Eye (tissue), 1 donor: ENCODE results near the gene GPR55.
"Not testable (repeated sequence)": the region's sequence is repeated elsewhere in the genome, so short reads cannot be mapped to it uniquely, and the experiment has no call there.

Experiments
- DNase-seq: peaks from one replicate; pipeline ENCODE4 v3.0.0-alpha.2; 2015

GPR55 gene

DNA sequence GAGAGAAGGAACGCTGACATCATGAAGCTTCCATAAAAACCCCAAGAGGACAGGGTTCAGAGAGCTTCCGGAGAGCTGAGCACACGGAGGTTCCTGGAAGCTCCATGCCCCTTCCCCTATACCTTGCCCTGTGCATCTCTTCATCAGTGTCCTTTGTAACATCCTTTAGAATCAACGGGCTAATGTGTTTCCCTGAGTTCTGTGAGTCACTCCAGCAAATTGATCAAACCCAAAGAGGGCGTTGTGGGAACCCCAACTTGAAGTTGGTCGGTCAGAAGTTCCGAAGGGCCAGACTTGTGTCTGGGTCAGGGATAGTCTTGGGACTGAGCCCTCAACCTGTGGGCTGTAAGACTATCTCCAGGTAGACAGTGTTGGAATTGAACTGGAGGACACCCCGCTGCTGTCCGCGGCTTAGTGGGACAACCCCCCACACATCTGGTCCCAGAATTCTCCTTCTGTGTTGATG lies 25.9 kb upstream of the GPR55 start:
- no peak for DNase-seq

DNA sequence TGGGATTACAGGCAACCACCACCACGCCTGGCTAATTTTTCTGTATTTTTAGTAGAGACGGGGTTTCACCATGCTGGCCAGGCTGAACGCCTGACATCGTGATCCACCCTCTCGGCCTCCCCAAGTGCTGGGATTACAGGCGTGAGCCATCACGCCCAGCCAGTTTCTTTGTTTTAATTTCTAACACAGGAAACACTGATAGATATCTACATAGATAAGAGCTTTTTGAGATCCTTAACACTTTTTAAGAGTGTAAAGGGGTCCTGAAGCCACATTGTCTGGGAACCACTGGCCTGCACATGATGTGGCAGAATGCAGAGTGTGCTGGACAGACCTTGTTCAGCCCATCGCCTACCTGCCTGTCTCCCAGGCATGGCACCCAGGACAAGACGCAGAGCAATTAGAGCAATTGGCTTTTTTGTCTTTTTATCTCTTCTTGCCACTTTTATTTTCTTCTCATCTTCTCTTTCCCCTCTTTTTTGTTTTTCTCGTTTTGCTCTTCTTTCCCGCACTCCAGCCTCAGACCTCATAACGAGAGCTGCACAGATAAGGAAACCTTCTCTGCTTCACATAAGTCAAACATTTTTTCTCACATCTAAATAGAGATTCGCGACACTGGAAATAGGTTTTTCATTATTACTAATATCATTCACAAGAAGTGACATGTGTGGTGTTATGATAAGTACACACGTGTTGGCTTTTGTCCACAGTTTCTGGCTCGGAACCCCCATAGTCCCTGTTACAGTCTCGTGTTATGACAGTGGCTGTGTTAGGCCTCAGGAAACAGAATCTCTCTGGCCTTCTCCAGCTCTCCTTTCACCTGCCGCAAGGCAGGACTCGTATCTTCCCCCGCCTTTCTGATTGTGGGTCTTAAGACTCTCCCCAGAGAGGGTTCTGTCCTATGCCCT lies 25.2 kb upstream of the GPR55 start:
- DNase-seq, result no peak

DNA sequence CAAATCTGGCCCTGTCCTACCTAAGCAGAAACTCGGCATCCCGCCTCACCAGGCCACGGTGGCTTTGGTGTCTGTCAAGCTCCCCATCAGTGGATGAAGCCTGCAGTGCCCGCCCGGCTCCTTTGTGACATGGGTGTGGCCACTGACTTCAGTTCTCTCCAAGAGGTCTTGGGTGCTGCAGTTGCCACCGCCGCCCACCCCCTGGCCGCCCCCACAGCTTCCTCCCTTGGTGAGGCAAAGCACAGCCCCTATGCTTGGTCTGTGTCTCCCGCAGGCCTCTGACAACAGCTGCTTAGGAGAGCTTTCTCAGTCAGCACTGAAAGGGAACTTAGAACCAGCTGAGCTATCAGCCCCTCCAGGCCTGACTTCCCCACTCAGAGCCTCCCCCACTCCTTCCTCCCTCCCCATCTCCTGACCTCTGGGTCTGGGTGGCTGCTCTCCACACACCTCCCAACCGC lies 22.9 kb upstream of the GPR55 start:
- DNase-seq, result no peak

DNA sequence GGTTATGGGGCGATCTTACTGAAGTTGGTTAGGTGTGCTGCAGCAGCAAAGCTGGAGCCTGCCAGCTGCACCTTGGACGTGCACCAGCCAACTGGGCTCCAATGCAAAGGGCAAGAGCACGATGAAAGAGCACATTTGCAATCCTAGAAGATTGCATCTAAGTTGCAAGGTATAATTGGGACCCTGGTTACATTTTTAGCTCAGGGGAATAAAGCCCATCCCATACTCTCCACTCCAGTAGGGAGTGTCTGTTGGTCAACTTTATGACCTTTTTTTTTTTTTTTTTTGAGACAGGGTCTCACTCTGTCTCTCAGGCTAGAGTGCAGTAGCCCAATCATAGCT lies 22.2 kb upstream of the GPR55 start:
- DNase-seq, result no peak

DNA sequence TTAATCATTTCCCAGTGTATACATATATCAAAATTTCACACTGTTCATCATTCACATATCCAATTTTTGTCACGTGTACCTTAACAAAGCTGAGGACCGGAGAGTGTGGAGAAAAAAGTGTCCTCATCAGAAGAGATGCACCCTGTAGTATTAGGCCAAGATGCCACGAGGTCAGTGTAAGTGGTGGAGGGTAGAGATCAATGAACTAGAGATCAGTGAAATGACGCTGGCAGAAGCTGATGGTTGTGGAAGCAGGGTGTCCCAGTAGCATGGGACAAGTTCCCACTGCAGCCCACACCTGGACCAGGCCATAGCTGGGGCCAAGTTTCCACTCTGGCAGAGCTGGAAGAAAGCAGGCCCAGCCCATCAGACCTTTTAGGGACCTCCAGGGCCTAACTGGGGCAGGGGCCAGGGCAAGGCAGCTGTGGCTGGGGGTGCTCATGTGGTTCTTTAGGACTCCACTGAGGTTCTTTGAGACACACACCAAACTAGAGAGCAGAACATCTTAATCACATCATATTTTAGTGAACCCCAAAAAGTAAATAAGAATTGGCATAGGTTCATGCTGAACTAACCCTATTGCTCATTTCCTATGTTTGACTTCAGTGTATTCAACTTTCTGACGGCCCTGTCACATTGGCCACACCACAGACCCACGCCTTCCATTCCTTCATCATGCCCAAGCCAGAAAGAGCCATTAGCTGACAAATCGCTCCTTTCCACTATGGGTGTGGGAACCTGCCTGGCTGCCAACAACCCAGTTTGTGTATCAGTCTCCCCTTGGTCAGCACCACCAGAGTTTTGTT lies 21.6 kb upstream of the GPR55 start:
- DNase-seq, result no peak

DNA sequence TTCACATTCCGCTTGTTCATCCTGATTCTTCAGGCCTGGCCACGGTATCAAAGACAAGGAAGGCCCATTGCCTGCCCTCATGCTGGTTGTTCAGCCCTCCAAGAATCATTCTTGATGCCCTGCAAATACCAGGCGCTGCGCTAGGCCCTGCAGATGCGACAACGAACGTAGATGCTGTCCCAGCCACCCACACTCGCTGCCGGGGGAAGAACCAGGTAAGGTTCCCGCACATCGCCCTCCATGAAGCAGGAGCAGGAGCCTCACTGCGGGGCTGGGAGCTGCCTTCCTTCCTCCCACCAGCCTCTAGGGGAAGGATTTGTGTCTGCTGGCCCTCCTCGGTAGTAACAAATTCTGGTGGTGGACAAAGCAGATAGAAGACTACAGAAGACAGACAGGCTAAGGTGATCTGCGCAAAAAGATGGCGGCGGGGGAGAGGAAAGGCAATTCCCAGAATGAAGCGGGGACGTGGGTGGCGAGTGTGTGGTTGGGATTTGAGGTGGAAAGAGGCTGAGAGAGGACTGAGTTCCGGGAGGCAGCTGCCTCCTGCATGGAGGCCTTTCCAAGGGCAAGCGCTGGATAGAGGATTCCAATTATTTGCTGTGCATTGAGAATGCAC lies 19.8 kb upstream of the GPR55 start:
- no peak for DNase-seq

DNA sequence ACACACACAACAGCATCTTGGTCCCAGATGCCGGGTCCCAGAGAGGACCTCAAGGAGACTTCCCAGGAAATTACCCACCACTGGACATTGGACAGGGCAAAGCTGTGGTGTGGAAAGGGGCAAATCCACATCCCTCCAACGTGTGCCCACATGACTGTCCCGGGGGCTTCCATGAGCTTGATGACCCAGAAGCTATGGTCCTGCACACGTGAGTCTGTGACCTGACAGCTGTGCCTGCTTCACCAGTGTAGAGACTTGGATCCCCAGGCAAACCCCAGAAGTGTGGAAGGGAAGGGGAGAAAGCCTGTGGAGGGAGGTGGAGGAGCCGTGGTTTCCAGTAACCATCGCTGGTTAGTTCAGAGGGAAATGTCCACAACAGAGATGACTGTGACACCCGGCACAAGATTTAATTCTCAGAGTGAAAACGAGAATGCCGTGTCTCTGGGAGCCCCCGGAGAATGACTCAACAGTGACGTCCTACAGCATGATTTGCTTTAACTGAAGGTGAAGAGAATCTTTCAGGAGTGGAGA lies 19.1 kb upstream of the GPR55 start:
- DNase-seq, result no peak

DNA sequence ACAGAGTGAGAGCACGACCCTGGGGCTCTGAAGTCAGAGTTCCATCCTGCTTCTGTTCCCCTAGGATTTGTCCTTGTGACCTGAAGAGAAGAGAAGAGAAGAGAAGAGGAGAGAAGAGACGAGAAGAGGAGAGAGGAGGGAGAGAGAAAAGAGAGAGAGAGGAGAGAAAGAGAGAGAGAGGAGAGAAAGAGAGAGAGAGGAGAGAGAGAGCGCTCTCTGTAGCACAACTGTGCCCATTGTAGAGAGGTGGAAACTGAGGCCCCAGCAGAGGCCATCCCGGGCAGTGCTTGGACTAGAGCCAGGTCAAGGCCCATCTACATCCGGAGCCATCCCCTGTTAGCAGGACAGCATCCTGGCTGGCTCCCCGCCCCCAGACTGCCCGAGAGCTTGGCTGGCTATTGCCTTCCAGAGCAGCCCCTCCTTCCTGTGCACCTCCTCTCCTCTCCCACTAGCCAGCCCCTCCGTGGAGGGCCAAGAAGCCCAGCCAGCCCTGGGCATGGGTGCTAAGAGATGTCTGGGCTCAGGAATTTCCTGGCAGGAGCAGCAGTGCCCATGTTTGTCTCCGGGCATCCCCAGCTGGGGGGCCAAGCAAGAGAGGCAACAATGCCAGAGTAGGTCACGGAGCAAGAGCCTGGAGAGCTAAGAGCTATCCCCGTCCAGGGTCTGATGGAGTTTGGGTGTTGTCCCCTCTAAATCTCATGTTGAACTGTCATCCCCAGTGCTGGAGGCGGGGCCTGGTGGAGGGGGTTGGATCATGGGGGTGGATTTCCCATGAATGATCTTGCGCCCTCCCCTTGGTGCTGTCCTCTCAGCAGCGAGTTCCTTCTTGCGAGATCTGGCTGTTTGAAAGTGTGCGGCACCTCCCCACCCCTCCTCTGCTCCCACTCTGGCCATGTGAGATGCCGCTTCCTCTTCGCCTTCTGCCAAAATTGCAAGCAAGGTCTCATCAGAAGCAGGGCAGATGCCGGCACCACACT lies 18.2 kb upstream of the GPR55 start:
- DNase-seq, result no peak

DNA sequence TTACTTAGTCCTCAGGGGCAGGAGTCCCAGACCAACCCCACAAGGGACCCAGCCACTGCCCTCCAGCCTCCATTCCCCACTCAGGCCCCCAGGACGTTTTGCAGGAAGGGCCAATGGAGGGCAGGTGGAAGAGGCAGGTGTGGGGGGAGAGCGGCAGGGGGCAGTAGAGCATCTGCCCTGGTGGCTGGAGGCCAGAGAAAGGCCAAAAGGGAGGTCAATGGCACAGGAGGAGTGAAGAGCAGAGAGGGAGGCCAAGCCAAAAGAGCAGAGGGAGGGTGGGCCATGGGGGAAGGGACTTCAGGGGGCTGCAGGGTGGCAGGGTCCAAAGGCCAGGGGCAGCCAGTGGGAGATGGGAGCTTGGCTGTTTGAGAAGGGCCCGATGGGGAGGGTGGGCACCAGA lies 17.3 kb upstream of the GPR55 start:
- no peak for DNase-seq

DNA sequence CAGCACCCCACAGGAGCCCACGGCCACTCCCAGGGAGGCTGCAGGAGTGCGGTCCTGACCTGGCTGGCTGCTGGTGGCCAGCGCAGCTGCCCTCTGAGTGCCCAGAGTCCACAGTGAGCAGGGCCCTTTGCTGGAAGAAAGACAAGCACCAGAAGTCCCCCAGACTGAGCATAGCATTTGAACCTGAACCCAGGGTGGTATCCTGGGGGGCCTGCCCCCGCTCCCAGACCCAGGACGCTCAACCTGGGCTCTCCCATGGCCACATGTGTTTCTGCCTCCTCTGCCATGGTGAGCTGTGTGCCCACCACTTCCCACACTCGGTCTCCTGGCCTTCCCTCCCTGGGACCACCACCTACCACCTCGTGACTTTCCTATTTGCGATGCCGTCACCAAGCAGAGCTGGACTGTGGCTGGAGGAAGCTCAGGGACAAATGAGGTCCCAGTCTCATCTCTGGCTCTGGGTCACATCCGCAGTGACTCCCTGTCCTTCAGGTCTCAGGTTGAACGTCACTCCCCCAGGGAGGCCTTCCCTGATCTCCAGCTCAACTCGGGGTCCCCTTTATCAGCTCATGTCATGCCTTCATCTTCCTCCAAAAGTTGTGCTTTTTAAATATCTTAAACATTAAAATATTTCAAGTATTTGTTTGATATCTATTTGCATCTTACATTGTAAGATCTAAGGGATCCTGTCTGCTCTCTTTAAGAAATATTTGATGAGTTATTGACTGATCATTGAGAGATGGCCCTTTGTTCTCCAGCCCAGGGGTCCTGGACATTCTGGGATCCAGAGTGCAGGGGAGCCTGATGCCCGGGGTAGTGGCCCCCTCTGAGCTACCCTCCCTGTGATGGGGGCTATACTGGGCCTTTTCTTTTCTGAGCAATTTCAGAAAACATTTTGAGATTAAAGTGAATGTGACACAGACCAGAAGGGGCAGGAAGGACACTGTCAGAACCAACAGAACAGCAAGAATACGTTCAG lies 16.4 kb upstream of the GPR55 start:
- DNase-seq, result no peak

DNA sequence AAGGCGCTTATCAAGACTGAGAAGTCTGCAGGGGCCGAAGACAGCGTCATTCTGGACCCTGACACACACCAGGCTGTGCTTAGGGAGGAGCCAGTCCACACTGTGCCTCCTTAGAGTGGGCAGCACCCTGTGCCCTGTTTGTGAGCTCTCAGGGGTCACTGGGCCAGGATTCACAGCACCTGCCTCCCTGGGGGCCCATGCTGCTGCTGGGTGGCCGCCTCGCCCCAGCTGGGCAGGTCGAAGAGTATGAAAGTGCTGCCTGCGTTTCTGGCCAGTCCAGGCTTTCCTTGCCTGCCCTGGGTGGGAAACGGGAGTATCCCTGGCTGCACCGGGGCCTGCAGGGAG lies 15.4 kb upstream of the GPR55 start:
- no peak for DNase-seq

DNA sequence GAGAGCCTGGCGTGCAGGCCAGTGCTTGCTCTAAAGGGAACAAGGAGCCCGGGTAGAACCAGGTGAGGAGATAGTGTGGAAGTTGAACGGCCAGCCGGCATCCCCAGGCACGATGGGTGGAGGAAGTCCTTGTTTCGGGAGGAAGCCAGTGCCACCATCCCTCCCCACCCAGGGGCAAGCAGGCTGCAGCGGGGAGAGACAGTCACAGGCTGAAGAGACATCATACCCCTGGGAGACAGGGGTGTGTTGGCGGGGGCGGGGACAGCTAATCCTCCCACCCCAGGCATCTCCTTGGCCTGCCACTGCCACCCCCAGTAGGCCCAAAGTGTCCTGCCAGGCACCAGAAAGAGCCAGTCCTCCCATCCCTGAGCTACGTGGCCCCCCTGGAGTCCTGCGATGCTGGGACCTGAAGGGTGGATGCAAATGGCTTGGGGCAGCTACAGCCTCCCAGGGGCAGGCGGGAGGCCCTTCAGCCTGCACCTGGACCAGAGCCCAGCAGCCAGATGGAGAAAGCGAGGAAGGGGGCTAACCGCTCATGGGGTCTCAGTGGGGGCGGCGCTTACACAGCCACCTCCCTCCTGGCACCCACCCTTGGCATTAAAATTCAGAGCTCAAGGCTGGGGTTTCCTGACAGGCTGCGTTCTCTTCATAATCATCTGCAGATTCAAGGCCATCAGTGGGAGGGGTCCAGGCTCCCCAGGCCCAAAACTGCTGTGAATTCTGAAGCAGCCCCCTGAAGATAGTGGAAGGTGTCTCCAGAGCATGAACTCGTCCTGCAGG lies 14.8 kb upstream of the GPR55 start:
- no peak for DNase-seq

DNA sequence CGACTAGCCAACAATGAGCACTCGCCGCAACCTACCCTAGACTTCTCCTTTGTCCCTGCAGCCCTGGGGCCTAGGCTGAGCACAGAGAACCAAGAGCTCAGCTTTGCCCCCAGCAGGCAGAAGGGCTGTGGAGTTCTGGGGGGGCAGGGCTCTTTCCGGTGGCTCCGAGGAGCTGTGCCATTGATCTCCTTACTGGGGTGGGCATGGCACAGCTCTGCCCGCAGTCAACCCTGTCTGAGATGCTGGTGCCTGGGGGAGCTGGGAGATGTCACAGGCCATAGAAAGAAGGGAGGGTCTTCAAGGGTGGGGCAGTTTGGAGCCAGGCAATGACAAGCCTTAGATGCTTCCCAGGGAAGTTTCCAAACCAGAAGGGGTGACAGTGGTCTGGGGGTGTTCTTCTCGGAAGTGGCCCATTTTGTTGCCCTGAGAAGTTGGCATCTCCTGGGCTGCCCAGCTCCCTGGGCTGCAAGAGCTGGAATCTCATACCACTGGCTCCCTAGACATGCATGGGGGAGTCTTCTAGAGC lies 14.1 kb upstream of the GPR55 start:
- no peak for DNase-seq

DNA sequence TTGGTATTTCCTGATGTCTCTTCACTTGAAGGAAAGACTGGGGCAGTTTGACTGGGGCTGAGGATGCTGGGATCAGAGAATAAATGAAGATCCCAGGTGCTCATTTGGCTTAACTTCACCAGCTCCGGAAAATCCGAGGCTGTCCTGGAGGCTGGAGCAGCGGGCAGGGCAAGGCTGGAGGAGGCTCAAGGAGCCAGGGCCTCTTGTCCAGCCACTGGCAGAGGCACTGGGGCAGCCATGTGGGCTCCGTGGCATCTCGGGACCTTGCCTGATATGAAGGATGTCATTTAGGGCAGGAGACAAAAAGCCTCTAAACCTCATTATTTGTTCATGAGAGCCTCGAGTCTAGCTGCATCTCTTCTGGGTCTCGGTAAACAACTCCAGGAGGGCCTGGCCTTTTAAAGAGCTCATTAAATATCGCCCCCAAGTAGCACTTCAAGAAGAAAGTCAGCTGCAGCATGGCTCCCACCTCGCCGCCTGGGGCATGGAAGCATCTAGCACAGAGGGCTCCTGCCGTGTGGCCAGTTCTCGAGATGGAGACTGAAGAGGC lies 13.5 kb upstream of the GPR55 start:
- DNase-seq, result no peak

DNA sequence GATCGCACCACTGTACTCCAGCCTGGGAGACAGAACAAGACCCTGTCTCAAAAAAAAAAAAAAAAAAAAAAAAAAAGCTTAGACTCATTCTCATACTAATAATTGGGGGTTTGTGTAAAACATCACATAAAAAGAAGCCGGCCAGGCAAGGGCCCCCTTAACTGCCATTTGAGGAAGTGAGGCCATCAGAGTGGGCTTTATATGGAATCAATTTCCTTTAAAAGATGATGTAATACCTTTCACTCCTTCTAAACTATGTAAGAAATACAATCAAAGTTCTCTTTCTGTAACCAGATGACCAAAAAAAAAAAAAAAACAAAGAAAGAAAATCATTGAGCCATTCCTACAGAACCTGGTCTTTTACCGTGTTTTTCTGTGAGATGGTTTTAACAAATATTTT lies 13.1 kb upstream of the GPR55 start:
- DNase-seq, result no peak

DNA sequence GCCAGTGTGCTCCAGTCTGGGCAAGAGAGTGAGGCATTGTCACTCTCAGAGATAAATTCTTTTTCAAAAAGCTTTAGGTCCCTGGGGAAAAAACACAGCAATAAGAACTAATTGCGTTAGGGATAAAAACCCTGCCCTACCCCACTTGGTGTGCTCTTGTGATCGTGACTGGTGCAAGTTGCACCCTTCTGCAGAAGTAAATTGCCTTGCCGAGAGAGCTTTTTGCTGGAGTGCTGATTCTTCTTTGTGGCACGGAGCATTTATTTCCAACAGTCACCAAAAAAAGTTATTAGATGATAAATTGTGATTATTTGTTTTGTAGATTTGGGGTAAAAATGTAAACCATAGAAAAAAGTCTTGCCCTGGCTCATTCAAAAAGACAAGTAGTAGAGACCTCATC lies 12.3 kb upstream of the GPR55 start:
- DNase-seq, result no peak

DNA sequence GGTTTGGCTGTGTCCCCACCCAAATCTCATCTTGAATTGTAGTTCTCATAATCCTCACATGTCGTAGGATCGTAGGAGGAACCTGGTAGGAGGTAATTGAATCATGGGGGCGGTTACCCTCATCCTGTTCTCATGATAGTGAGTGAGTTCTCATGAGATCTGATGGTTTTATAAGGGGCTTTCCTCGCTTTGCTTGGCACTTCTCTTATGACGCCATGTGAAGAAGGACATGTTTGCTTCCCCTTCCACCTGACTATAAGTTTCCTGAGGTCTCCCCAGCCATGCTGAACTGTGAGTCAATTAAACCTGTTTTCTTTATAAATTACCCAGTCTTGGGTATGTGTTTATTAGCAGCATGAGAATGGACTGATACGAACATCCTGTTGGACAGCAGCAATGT lies 11.2 kb upstream of the GPR55 start:
- DNase-seq, result not testable (repeated sequence)

DNA sequence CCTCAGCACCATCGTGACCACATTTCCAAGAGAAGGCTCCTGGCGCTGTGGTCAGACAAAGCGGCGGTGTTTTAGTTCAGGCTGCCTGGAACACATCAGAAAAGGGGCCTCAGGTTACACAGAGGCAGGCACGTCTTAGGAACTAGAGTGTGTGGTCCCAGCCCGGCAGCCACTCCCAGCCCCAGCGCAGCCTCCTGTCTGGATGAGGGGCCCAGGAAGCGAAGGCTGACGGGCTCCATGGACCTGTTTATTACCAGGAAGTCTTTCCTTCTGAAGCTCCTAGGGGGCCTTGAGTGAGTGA lies 10.0 kb upstream of the GPR55 start:
- no peak for DNase-seq

DNA sequence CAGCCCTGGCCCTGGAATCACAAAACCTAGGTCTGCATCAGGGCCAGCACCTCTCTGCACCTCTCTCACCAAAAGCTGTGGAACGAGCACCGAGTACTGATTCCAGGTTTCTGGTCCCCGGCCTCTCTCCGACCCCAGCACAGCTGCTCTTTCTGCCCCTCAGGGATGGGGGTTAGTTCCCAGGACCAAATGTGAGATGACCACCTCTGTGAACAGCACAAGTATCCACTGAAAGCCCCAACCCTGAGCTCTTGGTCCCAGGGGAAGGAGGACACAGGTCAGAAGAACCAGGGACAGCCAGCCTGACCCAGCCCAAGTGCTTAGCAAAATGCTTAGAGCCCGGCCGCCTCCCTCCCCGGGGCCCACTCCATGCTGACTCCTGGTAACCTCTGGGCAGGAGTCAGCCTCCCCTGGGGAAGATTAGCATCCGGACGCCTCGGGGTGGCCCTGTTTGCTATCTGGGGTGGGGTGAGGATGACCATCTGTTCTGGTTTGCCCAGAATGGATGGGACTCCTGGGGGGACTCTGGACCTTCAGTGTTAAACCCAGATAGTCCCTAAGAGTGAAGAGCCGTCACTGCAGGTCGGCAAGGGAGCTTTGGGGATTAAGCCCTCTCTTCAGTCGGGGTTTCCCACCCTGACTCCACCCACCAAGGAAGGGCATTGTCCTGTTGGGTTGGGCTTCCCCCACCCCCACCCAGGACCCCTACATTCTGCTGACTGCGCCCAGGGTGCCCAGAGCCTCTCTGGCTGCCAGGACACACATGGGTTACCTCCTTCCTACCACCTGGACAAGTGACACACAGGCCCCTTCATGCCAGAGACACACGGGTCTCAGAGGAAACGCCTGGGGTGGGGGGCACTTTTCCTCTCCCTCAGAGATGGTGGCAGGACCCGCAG lies 9.4 kb upstream of the GPR55 start:
- DNase-seq, result no peak
